HepG2 (cell line): ENCODE measurements around the gene NRL. TPM values are rescaled to one million over a fixed set of nuclear protein-coding genes. Genes with fewer than 3 reads are reported as not detected.

ENCODE experiments used
- ASH2L ChIP-seq: fragments of 300-600, 200-600 bp; sonication (generic); IDR thresholded peaks from 2 replicates; pipeline ENCODE4 v1.7.0; 2017; ENCODE audit warnings: low read depth, mild to moderate bottlenecking, moderate library complexity, mixed read lengths, low read length; ENCODE audit not compliant: insufficient read length
- ATF7 ChIP-seq, 2 experiments: fragments of 450-650 bp in 1 of 2; sonication (generic) in 1 of 2; formaldehyde crosslinking in 1 of 2; IDR thresholded peaks; 2 replicates each; pipeline versions ENCODE4 v1.4.0 to v1.6.1; 2016 to 2020; ENCODE audit warnings: antibody characterized with exemption in 1 of 2, mild to moderate bottlenecking in 1 of 2, missing genetic modification reagents in 1 of 2
- CBX5 ChIP-seq: sonication (generic); formaldehyde crosslinking; IDR thresholded peaks from 2 replicates; pipeline ENCODE4 v1.4.0; 2020; ENCODE audit warnings: missing genetic modification reagents, borderline replicate concordance
- GATA4 ChIP-seq: sonication (generic); IDR thresholded peaks from 2 replicates; pipeline ENCODE4 v1.6.1; 2016; ENCODE audit warnings: antibody characterized with exemption, low read depth, borderline replicate concordance
- GLMP ChIP-seq: sonication (generic); formaldehyde crosslinking; IDR thresholded peaks from 2 replicates; pipeline ENCODE4 v1.9.0; 2021; ENCODE audit warnings: missing genetic modification reagents, mild to moderate bottlenecking, borderline replicate concordance
- GTF2F1 ChIP-seq: fragments of 150-350 bp; IDR thresholded peaks from 2 replicates; pipeline ENCODE4 v1.6.1; 2014; ENCODE audit warnings: low read length
- ISL2 ChIP-seq: sonication (generic); formaldehyde crosslinking; IDR thresholded peaks from 2 replicates; pipeline ENCODE4 v1.5.0; 2020; ENCODE audit warnings: missing genetic modification reagents
- JDP2 ChIP-seq: sonication (generic); formaldehyde crosslinking; IDR thresholded peaks from 2 replicates; pipeline ENCODE4 v1.8.1; 2022; ENCODE audit warnings: missing genetic modification reagents, borderline replicate concordance
- KLF12 ChIP-seq: sonication (generic); formaldehyde crosslinking; IDR thresholded peaks from 2 replicates; pipeline ENCODE4 v1.4.0; 2020; ENCODE audit warnings: missing genetic modification reagents, borderline replicate concordance
- MXI1 ChIP-seq: IDR thresholded peaks from 3 replicates; pipeline ENCODE4 v1.6.1; 2012; ENCODE audit warnings: low read depth, low read length, inconsistent platforms, borderline replicate concordance
- NAIF1 ChIP-seq: sonication (generic); formaldehyde crosslinking; IDR thresholded peaks from 2 replicates; pipeline ENCODE4 v1.5.0; 2020; ENCODE audit warnings: mild to moderate bottlenecking, missing genetic modification reagents, borderline replicate concordance
- NCOR1 ChIP-seq: fragments of 200-600 bp; sonication (generic); IDR thresholded peaks from 2 replicates; pipeline ENCODE4 v1.7.0; 2017; ENCODE audit warnings: antibody characterized with exemption, low read length, borderline replicate concordance
- RXRB ChIP-seq: IDR thresholded peaks from 2 replicates; pipeline ENCODE4 v1.6.1; 2016; ENCODE audit warnings: borderline replicate concordance, missing genetic modification reagents, missing compliant biosample characterization
- SP1 ChIP-seq, 2 experiments: fragments of 450-650 bp in 1 of 2; sonication (generic) in 1 of 2; formaldehyde crosslinking in 1 of 2; IDR thresholded peaks; 2 replicates each; pipeline versions ENCODE4 v1.4.0 to v1.6.1; 2016 to 2020; ENCODE audit warnings: missing genetic modification reagents in 1 of 2
- ZEB1 ChIP-seq: IDR thresholded peaks from 2 replicates; pipeline ENCODE4 v1.6.1; 2012; ENCODE audit warnings: mild to moderate bottlenecking, low read depth, inconsistent platforms; ENCODE audit not compliant: insufficient replicate concordance
- ZFP36 ChIP-seq: fragments of 150-350 bp; IDR thresholded peaks from 2 replicates; pipeline ENCODE4 v1.6.1; 2018; ENCODE audit warnings: borderline replicate concordance, low read length, low read depth; ENCODE audit not compliant: partially characterized antibody
- ZNF407 ChIP-seq: sonication (generic); formaldehyde crosslinking; IDR thresholded peaks from one replicate; pipeline ENCODE4 v1.5.1; 2020; ENCODE audit warnings: mild to moderate bottlenecking, missing genetic modification reagents; ENCODE audit errors: not compliant biosample characterization
- ZNF451 ChIP-seq: sonication (generic); formaldehyde crosslinking; IDR thresholded peaks from 2 replicates; pipeline ENCODE4 v1.5.0; 2020; ENCODE audit warnings: mild to moderate bottlenecking, missing genetic modification reagents
- ZNF570 ChIP-seq: sonication (generic); formaldehyde crosslinking; IDR thresholded peaks from 2 replicates; pipeline ENCODE4 v1.4.0; 2020; ENCODE audit warnings: mild to moderate bottlenecking, missing genetic modification reagents, borderline replicate concordance
- polyA plus RNA-seq, 8 experiments: library from polyadenylated mRNA; depleted of rRNA in 3 of 8; stranded (reverse) in 7 of 8; unstranded in 1 of 8; fragments of >200 nt; fragmentation: Illumina TruSeq in 4 of 8; extraction: Trizol in 4 of 8; gene quantifications; 2 replicates each; pipeline versions ENCODE4 v1.2.1 to v1.2.3, GENCODE V29; 2011 to 2016; ENCODE audit warnings: low read depth in 4 of 8, missing spikeins in 1 of 8, mixed read lengths in 1 of 8; ENCODE audit not compliant: insufficient read depth in 1 of 8
- total RNA-seq, 5 experiments: library from RNA; depleted of rRNA; stranded (reverse); fragments of >200 nt; fragmentation: Illumina TruSeq; extraction: Trizol; gene quantifications; 2 replicates each; pipeline ENCODE4 v1.2.3, GENCODE V29; 2016; ENCODE audit warnings: low read depth in 1 of 5

NRL gene
- total and polyA plus RNA-seq, 2 of the 13 experiments (the other 11 are each of a cell fraction or from before 2014, with no cell fraction given), result 2.5 to 4.7 TPM

GRCh38 chr14:24051789-24052655 lies 62.7 kb downstream of the NRL start, which contains the start of gene CARMIL3 (continued):
- TF ChIP-seq ZNF407 (CRISPR knock-in tag), result peak; percentile 82
- no peak for TF ChIP-seq ZFP36
- TF ChIP-seq SP1 (IDR thresholded peaks at IDR 0.05), result no peak
- TF ChIP-seq SP1 (CRISPR knock-in tag; IDR thresholded peaks at IDR 0.05), result peak; percentile 87
- no peak for TF ChIP-seq GTF2F1
- no peak; the same call in 1 of the 2 replicates for TF ChIP-seq NAIF1
- TF ChIP-seq ATF7 (IDR thresholded peaks at IDR 0.05), result no peak
- peak; percentile 44 for TF ChIP-seq ATF7 (CRISPR knock-in tag; IDR thresholded peaks at IDR 0.05)
- TF ChIP-seq RXRB (CRISPR knock-in tag), result peak; percentile 42; the same call in 1 of the 2 replicates
- no peak for TF ChIP-seq GATA4
- TF ChIP-seq MXI1, result peak; percentile 47; the same call in 1 of the 3 replicates
- TF ChIP-seq JDP2 (CRISPR knock-in tag), result no peak; the same call in 1 of the 2 replicates
- peak; percentile 95 for TF ChIP-seq ZNF451
- TF ChIP-seq ISL2 (CRISPR knock-in tag), result peak; percentile 80
- TF ChIP-seq ASH2L, result no peak
- TF ChIP-seq CBX5 (CRISPR knock-in tag), result peak; percentile 54; the same call in 1 of the 2 replicates
- no peak for TF ChIP-seq ZNF570 (CRISPR knock-in tag)
- no peak for TF ChIP-seq GLMP (CRISPR knock-in tag)
- peak; percentile 94 for TF ChIP-seq KLF12 (CRISPR knock-in tag)
- no peak for TF ChIP-seq NCOR1
- TF ChIP-seq ZEB1, result no peak
